GM18519 (cell line): Measurements from ENCODE around the gene TTC1.

Experiments used
- ATAC-seq: cut with Tn5 transposase; IDR thresholded peaks from one replicate; pipeline ENCODE4 v1.9.1; 2021; ENCODE audit warnings: mild to moderate bottlenecking, moderate library complexity; ENCODE audit not compliant: unreplicated experiment, low FRiP score

Gene TTC1

GRCh38 chr5:160081495-160081894 lies 72.6 kb downstream of the TTC1 start:
- ATAC-seq: no peak

GRCh38 chr5:160082614-160083500 lies 73.9 kb downstream of the TTC1 start:
- ATAC-seq: no peak

- no peak for ATAC-seq
Observed at GRCh38 chr5:160083501-160083900, 74.6 kb downstream of the TTC1 start.

GRCh38 chr5:160084144-160084543 lies 75.2 kb downstream of the TTC1 start:
- no peak for ATAC-seq

GRCh38 chr5:160087199-160087598 lies 78.3 kb downstream of the TTC1 start:
- no peak for ATAC-seq

- no peak for ATAC-seq
Observed at GRCh38 chr5:160088805-160089204, 79.9 kb downstream of the TTC1 start.

- ATAC-seq: no peak
Observed at GRCh38 chr5:160089531-160089930, 80.6 kb downstream of the TTC1 start.

GRCh38 chr5:160090059-160090458 lies 81.1 kb downstream of the TTC1 start:
- no peak for ATAC-seq

GRCh38 chr5:160092514-160092913 lies 83.6 kb downstream of the TTC1 start:
- no peak for ATAC-seq

- ATAC-seq: peak; percentile 65
Observed at GRCh38 chr5:160092960-160093707, 84.2 kb downstream of the TTC1 start.

- ATAC-seq: no peak
Observed at GRCh38 chr5:160096178-160096577, 87.2 kb downstream of the TTC1 start.

- no peak for ATAC-seq
Observed at GRCh38 chr5:160097991-160098390, 89.1 kb downstream of the TTC1 start.

- peak; percentile 86 for ATAC-seq
Observed at GRCh38 chr5:160105686-160106360, 96.9 kb downstream of the TTC1 start.

- ATAC-seq: no peak
Observed at GRCh38 chr5:160108124-160108523, 99.2 kb downstream of the TTC1 start.
